ENCODE data around the gene CDH15.

CDH15 gene

DNA sequence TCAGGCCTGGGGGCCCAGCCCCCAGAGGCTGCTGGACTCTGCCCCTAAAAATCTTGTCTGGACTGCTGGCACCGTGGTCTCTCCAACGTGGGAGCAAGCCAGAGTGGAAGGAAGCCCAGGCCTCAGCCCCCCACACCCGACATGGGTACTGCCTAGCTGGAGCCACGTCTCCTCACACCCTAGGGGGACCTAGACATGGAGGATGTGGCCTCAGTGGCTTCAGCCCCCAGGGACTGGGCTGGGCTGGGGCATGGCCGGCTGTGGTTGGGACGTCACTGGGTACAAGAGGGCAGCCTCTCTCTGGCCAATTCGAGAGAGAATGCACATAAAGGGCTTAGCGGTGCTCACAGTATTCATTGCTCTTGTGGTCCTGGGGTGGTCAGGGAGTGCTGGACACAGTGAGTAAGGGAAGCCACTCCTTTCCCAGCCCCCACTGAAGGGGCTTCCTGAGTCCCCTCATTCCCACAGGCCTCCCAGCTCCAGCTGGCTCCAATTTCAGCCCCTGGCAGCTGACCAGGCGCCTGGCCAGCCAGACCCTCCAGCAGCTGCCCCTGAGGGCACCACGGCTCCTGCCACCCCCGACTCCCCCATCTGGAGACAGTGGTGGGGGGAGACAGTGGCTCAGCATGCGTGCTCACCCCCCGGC, 1.1 kb downstream of the CDH15 start:
- Histone ChIP-seq H3K36me3 (ENCODE audit: control insufficient read depth in 1 of 2, insufficient read depth in 2 of 2, low read length in 2 of 2) (no peaks in the 10 kb centered on the region), H3K9ac (ENCODE audit: low read depth in 1 of 2, low read length in 2 of 2) (no peak overlapping the region), H3K4me3 (ENCODE audit: low read depth in 1 of 2, low read length in 2 of 2) (no peak overlapping the region), H3K9me3 (ENCODE audit: control insufficient read depth in 1 of 2, low read length in 2 of 2) (no peaks in the 10 kb centered on the region), H3K4me1 (ENCODE audit: control insufficient read depth in 1 of 2, insufficient read depth in 2 of 2, low read length in 2 of 2) (peaks cover 7 to 13% of the 10 kb centered on the region in 2 donors), H3K27ac (ENCODE audit: low read depth, low read length) (no peak overlapping the region), H3K27me3 (ENCODE audit: control insufficient read depth in 1 of 2, insufficient read depth in 2 of 2, low read length in 2 of 2) (peaks cover 22 to 40% of the 10 kb centered on the region in 2 donors)

DNA sequence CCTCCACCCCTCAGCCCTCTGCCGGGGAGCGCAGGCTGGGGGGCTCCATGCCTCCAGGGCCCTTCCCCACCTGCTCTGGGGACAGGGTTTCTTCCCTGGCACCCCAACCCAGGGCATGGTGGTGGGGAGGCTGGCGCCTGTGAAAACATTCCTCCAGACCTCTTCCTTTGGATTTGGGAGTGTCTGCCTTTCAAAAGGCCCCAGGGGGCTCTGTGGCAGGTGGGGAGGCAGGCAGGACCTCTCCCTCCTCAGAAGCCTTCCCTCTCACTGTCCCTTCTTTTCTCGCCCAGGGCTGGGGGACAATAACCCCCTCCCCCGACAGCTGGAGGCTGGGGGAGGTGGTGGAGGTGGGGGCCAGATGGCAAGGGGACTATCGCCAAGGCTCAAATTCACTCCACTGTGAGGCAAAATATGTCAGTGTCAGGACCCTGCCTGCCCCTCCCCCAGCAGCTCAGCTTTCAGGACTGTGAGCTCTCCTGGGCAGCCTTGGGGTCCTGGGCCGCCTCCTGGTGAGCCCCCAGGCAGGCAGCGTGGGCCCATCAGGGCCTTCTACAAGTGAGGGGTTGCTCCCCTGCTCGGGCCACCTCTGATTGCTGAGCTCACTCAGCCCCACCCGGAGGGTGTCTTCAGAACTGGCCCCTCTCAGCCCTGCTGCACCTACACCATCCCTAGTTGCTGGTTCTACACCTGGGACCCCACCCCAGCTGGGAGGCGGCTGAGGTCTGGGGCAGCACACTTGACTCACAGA, 1.8 kb downstream of the CDH15 start:
- Histone ChIP-seq H3K9ac (ENCODE audit: low read depth in 1 of 2, low read length in 2 of 2) (no peak overlapping the region), H3K9me3 (ENCODE audit: control insufficient read depth in 1 of 2, low read length in 2 of 2) (no peaks in the 10 kb centered on the region), H3K27me3 (ENCODE audit: control insufficient read depth in 1 of 2, insufficient read depth in 2 of 2, low read length in 2 of 2) (peaks cover 20 to 36% of the 10 kb centered on the region in 2 donors), H3K27ac (ENCODE audit: low read depth, low read length) (no peak overlapping the region), H3K36me3 (ENCODE audit: control insufficient read depth in 1 of 2, insufficient read depth in 2 of 2, low read length in 2 of 2) (no peaks in the 10 kb centered on the region), H3K4me1 (ENCODE audit: control insufficient read depth in 1 of 2, insufficient read depth in 2 of 2, low read length in 2 of 2) (peaks cover 7 to 13% of the 10 kb centered on the region in 2 donors), H3K4me3 (ENCODE audit: low read depth in 1 of 2, low read length in 2 of 2) (no peak overlapping the region)

DNA sequence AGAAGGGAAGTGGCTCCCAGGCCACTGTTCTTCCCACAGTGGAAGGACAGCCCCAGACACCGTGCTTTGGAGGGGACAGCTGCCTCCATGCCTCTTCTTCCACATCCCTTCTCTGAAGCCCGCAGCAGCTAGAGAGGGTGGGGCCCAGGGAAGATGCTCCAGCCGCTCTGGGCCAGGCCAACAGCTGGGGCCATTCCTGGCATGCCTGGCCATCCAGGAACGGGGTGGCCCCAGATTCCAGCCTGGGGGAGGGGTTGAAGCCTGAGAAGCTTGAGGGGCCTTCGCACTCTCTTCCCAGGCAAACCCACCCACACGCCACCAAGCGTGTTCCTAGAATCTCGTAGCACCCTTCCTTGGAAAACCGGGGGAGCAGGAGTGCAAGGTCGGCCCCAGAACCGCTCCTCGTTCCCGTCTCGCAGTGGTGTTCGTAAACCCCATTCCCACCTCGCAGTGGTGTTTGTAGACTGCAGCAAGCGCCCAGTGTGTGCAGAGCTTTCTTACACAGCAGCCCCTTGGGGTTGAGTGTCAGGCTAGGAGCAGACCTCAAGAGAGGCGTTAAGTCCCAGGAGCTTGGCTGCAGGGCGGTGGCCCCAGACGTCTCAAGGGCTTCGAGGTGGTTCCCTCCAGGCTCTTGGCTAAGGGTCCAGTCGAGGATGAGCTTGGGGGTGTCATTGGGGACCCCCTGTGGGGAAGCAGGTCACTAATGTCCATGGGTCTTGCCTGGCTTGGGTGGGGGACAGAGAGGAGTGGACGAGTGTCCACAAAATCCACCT, 2.7 kb downstream of the CDH15 start:
- Histone ChIP-seq H3K9me3 (ENCODE audit: control insufficient read depth in 1 of 2, low read length in 2 of 2) (no peaks in the 10 kb centered on the region), H3K27me3 (ENCODE audit: control insufficient read depth in 1 of 2, insufficient read depth in 2 of 2, low read length in 2 of 2) (peaks cover 16 to 27% of the 10 kb centered on the region in 2 donors), H3K9ac (ENCODE audit: low read depth in 1 of 2, low read length in 2 of 2) (no peak overlapping the region), H3K4me3 (ENCODE audit: low read depth in 1 of 2, low read length in 2 of 2) (no peak overlapping the region), H3K27ac (ENCODE audit: low read depth, low read length) (no peak overlapping the region), H3K36me3 (ENCODE audit: control insufficient read depth in 1 of 2, insufficient read depth in 2 of 2, low read length in 2 of 2) (no peaks in the 10 kb centered on the region), H3K4me1 (ENCODE audit: control insufficient read depth in 1 of 2, insufficient read depth in 2 of 2, low read length in 2 of 2) (peaks cover 7 to 13% of the 10 kb centered on the region in 2 donors)

DNA sequence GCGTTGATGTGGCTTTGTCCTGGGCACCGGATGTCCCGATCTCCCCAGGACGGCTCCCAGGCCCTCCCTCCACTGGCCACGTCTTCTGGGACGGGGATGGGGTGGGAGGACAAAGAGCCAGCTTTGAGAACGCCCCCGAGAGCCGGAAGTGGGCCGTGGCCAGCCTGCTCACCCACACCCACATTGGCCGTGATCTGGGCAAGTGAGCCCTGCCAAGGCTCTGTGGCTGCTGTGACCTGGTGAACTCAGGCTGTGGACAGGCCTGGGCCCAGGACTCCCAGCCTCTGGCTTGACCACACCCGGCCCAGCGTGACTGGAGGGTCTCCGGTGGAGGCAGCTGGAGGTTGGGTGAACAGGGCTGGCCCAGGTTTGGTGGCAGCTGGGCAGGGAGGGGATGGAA, 3.3 kb downstream of the CDH15 start:
- Histone ChIP-seq H3K4me3 (ENCODE audit: low read depth in 1 of 2, low read length in 2 of 2) (no peak overlapping the region), H3K9me3 (ENCODE audit: control insufficient read depth in 1 of 2, low read length in 2 of 2) (no peaks in the 10 kb centered on the region), H3K36me3 (ENCODE audit: control insufficient read depth in 1 of 2, insufficient read depth in 2 of 2, low read length in 2 of 2) (no peaks in the 10 kb centered on the region), H3K4me1 (ENCODE audit: control insufficient read depth in 1 of 2, insufficient read depth in 2 of 2, low read length in 2 of 2) (peaks cover 7 to 13% of the 10 kb centered on the region in 2 donors), H3K27me3 (ENCODE audit: control insufficient read depth in 1 of 2, insufficient read depth in 2 of 2, low read length in 2 of 2) (peaks cover 16 to 22% of the 10 kb centered on the region in 2 donors), H3K27ac (ENCODE audit: low read depth, low read length) (no peak overlapping the region), H3K9ac (ENCODE audit: low read depth in 1 of 2, low read length in 2 of 2) (no peak overlapping the region)

DNA sequence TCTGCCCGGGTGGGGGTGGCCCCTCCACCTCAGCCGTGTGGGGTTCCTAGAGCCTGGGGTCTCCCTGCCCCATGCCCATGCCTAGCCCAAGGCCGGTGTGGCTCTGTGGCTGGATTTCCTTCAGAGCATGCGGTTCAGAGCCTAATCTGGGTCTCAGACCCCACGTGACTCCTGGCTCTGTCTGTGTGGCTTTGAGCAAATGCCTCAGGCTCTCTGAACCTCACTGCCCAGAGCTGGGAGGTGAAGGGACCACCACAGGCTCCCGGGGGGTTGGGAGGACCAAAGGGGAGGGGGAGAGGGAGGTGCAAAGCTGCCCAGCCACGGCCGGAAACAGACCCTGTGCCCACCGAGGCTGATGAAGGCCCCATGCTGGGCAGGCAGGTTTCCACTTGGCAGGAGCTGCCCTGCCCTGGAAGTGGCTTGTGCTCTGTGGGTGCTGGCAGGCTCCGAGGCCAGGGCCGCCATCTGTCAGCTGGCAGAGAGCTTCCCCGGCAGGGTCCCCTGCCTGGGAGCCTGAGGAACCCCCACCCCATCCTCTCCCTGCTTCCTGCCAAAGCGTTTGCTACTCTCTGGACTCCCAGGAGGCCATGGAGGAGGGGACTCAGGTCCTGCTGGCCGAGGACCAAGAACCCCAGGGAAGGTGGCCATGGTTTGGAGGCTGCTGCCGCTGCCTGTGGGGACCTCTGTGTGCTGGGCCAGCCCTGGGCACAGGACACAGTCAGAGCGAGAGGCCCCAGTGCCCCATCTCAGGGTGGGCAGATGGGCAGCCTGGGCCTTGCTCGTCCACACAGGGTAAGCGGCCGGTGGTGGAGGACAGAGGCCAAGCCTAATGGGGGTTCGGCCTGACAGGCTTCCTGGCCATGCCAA, 4.0 kb downstream of the CDH15 start:
- no peak overlapping the region for H3K4me3 ChIP-seq (ENCODE audit: low read depth in 1 of 2, low read length in 2 of 2)
- no peak overlapping the region for H3K27ac ChIP-seq (ENCODE audit: low read depth, low read length)
- no peaks in the 10 kb centered on the region for H3K36me3 ChIP-seq (ENCODE audit: control insufficient read depth in 1 of 2, insufficient read depth in 2 of 2, low read length in 2 of 2)
- no peaks in the 10 kb centered on the region for H3K9me3 ChIP-seq (ENCODE audit: control insufficient read depth in 1 of 2, low read length in 2 of 2)
- peaks cover 16 to 21% of the 10 kb centered on the region in 2 donors for H3K27me3 ChIP-seq (ENCODE audit: control insufficient read depth in 1 of 2, insufficient read depth in 2 of 2, low read length in 2 of 2)
- peaks cover 6 to 10% of the 10 kb centered on the region in 2 donors for H3K4me1 ChIP-seq (ENCODE audit: control insufficient read depth in 1 of 2, insufficient read depth in 2 of 2, low read length in 2 of 2)
- H3K9ac ChIP-seq (ENCODE audit: low read depth in 1 of 2, low read length in 2 of 2) = no peak overlapping the region

DNA sequence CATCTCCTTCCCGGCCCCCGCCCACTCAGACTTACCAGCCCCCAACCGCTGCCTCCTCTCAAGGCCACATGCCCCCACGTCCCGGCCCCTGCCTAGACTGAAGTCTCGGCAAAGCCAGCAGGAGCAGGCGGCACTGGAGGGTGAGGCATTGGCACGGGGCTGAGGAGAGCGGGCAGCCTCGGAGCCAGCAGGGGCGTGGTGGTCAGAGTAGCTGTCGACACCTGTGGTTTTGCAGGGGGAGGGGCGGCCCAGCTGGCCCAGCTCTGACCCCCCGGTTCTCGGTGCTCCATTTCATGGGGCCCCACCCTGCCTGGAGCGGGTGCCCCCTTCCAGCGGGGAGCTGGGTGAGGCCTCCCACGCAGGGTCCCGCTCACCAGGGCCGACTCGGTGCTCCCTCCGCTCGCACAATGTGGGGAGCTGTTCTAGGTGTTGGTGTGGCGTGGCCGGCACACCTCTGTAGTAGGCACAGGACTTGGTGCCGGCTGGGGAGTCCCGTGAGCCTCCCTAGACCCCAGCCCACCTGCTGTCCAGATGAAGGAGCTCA, 4.7 kb downstream of the CDH15 start:
- peaks cover 0 to 4% of the 10 kb centered on the region in 2 donors for H3K4me1 ChIP-seq (ENCODE audit: control insufficient read depth in 1 of 2, insufficient read depth in 2 of 2, low read length in 2 of 2)
- no peaks in the 10 kb centered on the region for H3K36me3 ChIP-seq (ENCODE audit: control insufficient read depth in 1 of 2, insufficient read depth in 2 of 2, low read length in 2 of 2)
- no peaks in the 10 kb centered on the region for H3K9me3 ChIP-seq (ENCODE audit: control insufficient read depth in 1 of 2, low read length in 2 of 2)
- no peak overlapping the region for H3K4me3 ChIP-seq (ENCODE audit: low read depth in 1 of 2, low read length in 2 of 2)
- H3K9ac ChIP-seq (ENCODE audit: low read depth in 1 of 2, low read length in 2 of 2) = no peak overlapping the region
- H3K27me3 ChIP-seq (ENCODE audit: control insufficient read depth in 1 of 2, insufficient read depth in 2 of 2, low read length in 2 of 2) = peaks cover 16 to 21% of the 10 kb centered on the region in 2 donors
- H3K27ac ChIP-seq (ENCODE audit: low read depth, low read length) = no peak overlapping the region

DNA sequence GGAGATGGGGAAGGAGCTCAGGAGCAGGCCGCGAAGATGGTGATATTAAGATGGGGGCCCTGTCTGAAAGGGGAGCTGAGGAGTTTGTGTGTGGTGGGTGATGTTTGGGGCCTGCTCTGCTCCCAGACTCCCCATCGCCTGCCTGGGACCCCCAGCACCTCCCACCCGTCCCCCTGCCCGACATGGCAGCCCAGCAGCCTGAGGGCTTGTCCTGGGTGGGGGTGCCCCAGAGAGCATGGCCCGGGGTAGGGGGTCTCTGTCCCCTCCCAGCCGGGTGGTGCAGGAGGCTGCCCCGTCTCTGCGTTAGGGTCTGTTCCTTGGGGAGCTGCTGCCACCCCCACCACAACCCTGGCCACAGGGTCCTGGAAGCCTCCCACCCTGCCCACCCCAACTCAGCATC, 5.2 kb downstream of the CDH15 start:
- Histone ChIP-seq H3K4me1 (ENCODE audit: control insufficient read depth in 1 of 2, insufficient read depth in 2 of 2, low read length in 2 of 2) (peaks cover 0 to 3% of the 10 kb centered on the region in 2 donors), H3K9ac (ENCODE audit: low read depth in 1 of 2, low read length in 2 of 2) (no peak overlapping the region), H3K27me3 (ENCODE audit: control insufficient read depth in 1 of 2, insufficient read depth in 2 of 2, low read length in 2 of 2) (peaks cover 16 to 21% of the 10 kb centered on the region in 2 donors), H3K27ac (ENCODE audit: low read depth, low read length) (no peak overlapping the region), H3K36me3 (ENCODE audit: control insufficient read depth in 1 of 2, insufficient read depth in 2 of 2, low read length in 2 of 2) (no peaks in the 10 kb centered on the region), H3K9me3 (ENCODE audit: control insufficient read depth in 1 of 2, low read length in 2 of 2) (no peaks in the 10 kb centered on the region), H3K4me3 (ENCODE audit: low read depth in 1 of 2, low read length in 2 of 2) (no peak overlapping the region)

DNA sequence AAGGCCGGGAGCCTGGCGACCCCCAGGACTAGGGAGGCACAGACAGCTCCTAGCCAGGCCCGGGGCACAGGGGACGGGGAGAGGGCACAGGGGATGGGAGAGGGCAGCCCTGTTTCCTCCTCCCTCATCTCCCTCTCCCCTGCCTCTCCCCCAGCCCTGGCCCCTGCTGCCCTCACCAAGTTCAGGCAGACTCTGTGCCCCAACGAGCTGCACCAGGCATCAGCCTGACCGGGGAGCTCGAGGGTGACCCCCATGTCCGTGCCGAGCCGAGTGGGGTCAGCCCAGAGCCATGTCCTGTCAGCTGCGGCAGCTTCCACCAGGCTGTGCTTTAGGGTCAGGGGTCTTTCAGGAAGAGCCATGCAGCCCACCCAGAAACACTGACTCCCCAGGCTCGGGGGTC, 6.0 kb downstream of the CDH15 start:
- no peaks in the 10 kb centered on the region for H3K4me1 ChIP-seq (ENCODE audit: control insufficient read depth in 1 of 2, insufficient read depth in 2 of 2, low read length in 2 of 2)
- no peak overlapping the region for H3K27ac ChIP-seq (ENCODE audit: low read depth, low read length)
- H3K27me3 ChIP-seq (ENCODE audit: control insufficient read depth in 1 of 2, insufficient read depth in 2 of 2, low read length in 2 of 2) = peaks cover 9 to 16% of the 10 kb centered on the region in 2 donors
- H3K9ac ChIP-seq (ENCODE audit: low read depth in 1 of 2, low read length in 2 of 2) = no peak overlapping the region
- H3K9me3 ChIP-seq (ENCODE audit: control insufficient read depth in 1 of 2, low read length in 2 of 2) = no peaks in the 10 kb centered on the region
- H3K4me3 ChIP-seq (ENCODE audit: low read depth in 1 of 2, low read length in 2 of 2) = no peak overlapping the region
- H3K36me3 ChIP-seq (ENCODE audit: control insufficient read depth in 1 of 2, insufficient read depth in 2 of 2, low read length in 2 of 2) = no peaks in the 10 kb centered on the region

DNA sequence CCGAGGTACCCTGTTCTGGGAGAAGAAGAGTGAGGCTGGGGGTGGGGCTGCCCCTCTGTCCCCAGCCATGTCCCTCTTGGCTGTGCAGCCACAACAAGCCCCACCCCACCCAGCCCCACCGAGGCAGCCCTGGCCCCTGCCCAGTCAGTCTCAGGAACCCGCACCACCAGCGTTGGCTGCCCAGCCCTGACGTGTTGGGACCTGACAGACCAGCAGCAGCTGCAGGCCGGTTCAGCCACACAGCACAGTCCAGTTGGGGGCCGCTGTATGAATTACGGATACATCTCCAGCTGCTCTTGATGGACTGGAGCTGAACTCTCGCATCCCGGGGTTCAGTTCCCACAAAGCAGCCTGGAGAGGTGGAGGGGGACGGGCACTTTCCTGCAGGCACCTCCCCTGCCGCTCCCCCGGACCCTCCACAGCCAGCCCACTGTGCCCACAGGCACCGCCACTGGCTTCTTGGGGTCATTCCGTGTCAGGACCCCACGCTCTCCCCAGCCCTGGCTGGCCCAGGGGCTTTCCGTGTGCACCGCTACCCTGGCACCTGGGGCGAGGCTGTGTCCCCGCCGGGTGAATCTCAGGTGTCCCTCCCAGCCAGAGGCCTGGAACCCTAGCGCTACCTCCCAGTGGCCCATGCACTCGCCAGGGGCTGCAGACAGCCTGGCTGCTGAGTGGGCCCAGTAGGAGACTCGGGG, 7.1 kb downstream of the CDH15 start:
- Histone ChIP-seq H3K9ac (ENCODE audit: low read depth in 1 of 2, low read length in 2 of 2) (no peak overlapping the region), H3K27ac (ENCODE audit: low read depth, low read length) (no peak overlapping the region), H3K36me3 (ENCODE audit: control insufficient read depth in 1 of 2, insufficient read depth in 2 of 2, low read length in 2 of 2) (no peaks in the 10 kb centered on the region), H3K9me3 (ENCODE audit: control insufficient read depth in 1 of 2, low read length in 2 of 2) (no peaks in the 10 kb centered on the region), H3K27me3 (ENCODE audit: control insufficient read depth in 1 of 2, insufficient read depth in 2 of 2, low read length in 2 of 2) (peaks cover 0 to 13% of the 10 kb centered on the region in 2 donors), H3K4me3 (ENCODE audit: low read depth in 1 of 2, low read length in 2 of 2) (no peak overlapping the region), H3K4me1 (ENCODE audit: control insufficient read depth in 1 of 2, insufficient read depth in 2 of 2, low read length in 2 of 2) (no peaks in the 10 kb centered on the region)

Measured in duodenal mucosa (tissue), 2 donors.